ENCODE results near the gene LIPG.

Gene LIPG

DNA sequence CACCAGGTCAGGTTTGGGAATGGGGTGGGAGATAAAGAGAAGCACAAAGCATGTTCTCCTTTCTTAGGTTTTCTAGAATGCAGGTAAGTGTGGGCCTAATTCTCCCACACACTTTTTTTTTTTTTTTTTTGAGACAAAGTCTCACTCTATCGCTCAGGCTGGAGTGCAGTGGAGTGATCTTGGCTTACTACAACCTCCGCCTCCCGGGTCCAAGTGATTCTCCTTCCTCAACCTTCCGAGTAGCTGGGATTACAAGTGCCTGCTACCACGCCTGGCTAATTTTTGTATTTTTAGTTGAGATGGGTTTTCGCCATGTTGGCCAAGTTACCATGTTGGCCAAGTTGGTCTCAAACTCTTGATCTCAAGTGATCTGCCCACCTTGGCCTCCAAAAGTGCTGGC lies 26.3 kb downstream of the LIPG start:
- TF ChIP-seq JUND (IDR thresholded peaks at IDR 0.05; ENCODE audit: low read depth), result no peak
- in situ Hi-C loops (cut with HindIII; ENCODE audit: low pct_unique_long_range_greater_than_20kb, low sequenced_read_pairs), result no loop called here
- DNase-seq (ENCODE audit: low read depth in 1 of 2, low spot score in 1 of 2), result no peak

DNA sequence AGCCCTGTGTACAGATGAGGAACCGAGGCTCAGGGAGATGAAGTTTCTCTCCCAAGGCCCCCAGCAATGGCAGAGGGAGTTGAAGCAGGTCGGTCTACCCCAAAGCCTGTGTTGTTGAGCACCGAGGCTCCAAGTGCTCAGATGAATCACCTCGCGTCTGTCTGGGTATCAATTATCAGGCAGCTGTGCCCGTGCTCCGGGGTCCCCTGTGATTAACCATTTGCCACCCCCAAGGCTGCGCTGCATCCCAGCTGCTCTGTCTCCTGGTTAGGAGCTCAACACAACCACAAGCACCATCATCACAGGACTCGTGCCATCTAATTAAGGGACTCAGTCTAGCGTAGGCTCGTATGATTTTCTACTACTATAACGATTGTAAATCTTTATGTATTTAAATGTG lies 27.1 kb downstream of the LIPG start:
- TF ChIP-seq JUND (IDR thresholded peaks at IDR 0.05; ENCODE audit: low read depth), result no peak
- DNase-seq (ENCODE audit: low read depth in 1 of 2, low spot score in 1 of 2), result no peak
- in situ Hi-C loops (cut with HindIII; ENCODE audit: low pct_unique_long_range_greater_than_20kb, low sequenced_read_pairs), result no loop called here

DNA sequence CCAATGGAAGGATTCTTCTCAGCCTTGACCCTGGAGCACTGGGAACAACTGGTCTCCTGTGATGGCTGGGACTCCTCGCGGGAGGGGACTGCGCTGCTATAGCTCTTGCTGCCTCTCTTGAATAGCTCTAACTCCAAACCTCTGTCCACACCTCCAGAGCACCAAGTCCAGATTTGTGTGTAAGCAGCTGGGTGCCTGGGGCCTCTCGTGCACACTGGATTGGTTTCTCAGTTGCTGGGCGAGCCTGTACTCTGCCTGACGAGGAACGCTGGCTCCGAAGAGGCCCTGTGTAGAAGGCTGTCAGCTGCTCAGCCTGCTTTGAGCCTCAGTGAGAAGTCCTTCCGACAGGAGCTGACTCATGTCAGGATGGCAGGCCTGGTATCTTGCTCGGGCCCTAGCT lies 28.8 kb downstream of the LIPG start:
- in situ Hi-C loops (cut with HindIII; ENCODE audit: low pct_unique_long_range_greater_than_20kb, low sequenced_read_pairs), result no loop called here
- TF ChIP-seq JUND (IDR thresholded peaks at IDR 0.05; ENCODE audit: low read depth), result no peak
- DNase-seq (ENCODE audit: low read depth in 1 of 2, low spot score in 1 of 2), result no peak

DNA sequence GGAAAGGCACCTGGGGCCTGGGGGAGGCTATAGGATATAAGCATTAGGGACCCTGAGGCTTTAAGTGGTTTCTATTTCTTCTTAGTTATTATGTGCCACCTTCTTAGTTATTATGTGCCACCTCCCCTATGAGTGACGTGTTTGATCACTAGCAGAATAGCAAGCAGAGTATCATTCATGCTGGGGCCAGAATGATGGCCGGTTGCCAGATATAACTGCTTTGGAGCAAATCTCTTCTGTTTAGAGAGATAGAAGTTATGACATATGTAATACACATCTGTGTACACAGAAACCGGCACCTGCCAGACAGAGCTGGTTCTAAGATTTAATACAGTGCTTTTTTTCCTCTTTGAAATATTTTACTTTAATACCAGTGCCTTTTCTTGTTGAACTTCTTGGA lies 29.4 kb downstream of the LIPG start:
- in situ Hi-C loops (cut with HindIII; ENCODE audit: low pct_unique_long_range_greater_than_20kb, low sequenced_read_pairs), result no loop called here
- no peak for TF ChIP-seq JUND (IDR thresholded peaks at IDR 0.05; ENCODE audit: low read depth)
- no peak for DNase-seq (ENCODE audit: low read depth in 1 of 2, low spot score in 1 of 2)

DNA sequence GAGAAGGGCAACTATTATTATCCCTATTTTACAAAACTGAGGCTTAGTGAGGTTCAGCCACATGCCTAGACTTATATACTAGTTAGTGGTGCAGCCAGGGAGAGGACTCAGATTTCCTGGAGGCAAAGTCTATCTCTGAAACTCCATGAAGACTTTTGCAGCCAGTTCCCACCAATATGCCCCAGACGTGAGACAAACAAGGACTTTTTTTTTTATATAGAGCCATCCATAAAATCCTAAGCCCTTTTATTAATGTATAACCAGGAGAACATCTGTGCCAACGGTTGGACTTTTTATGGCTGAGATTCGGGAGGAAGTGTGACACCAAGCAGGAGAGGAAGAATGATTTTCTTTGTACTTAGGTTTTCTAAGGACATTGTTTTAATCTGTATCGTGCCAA lies 29.9 kb downstream of the LIPG start:
- DNase-seq (ENCODE audit: low read depth in 1 of 2, low spot score in 1 of 2), result no peak
- TF ChIP-seq JUND (IDR thresholded peaks at IDR 0.05; ENCODE audit: low read depth), result no peak
- in situ Hi-C loops (cut with HindIII; ENCODE audit: low pct_unique_long_range_greater_than_20kb, low sequenced_read_pairs), result no loop called here

DNA sequence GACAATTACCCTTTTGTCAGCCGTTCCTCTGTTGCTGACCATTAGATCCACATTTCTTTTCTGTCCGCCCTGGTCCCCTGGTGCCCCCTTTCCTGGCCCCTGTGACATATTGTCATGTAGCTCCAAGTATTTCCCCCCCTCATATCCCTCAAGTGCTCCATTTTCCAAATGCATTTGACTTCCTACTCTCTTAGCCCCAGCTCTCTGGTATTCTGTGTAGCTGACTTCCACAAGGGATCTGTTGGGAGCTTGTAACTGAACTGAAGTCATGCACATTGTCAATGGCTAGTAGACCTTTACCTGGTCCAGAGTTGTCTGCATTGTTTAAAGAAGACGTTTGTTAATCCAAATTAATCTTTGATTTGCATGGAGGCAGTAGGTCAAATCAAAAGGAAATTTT lies 34.8 kb downstream of the LIPG start:
- no peak for TF ChIP-seq JUND (IDR thresholded peaks at IDR 0.05; ENCODE audit: low read depth)
- in situ Hi-C loops (cut with HindIII; ENCODE audit: low pct_unique_long_range_greater_than_20kb, low sequenced_read_pairs), result no loop called here
- DNase-seq (ENCODE audit: low read depth in 1 of 2, low spot score in 1 of 2), result no peak

DNA sequence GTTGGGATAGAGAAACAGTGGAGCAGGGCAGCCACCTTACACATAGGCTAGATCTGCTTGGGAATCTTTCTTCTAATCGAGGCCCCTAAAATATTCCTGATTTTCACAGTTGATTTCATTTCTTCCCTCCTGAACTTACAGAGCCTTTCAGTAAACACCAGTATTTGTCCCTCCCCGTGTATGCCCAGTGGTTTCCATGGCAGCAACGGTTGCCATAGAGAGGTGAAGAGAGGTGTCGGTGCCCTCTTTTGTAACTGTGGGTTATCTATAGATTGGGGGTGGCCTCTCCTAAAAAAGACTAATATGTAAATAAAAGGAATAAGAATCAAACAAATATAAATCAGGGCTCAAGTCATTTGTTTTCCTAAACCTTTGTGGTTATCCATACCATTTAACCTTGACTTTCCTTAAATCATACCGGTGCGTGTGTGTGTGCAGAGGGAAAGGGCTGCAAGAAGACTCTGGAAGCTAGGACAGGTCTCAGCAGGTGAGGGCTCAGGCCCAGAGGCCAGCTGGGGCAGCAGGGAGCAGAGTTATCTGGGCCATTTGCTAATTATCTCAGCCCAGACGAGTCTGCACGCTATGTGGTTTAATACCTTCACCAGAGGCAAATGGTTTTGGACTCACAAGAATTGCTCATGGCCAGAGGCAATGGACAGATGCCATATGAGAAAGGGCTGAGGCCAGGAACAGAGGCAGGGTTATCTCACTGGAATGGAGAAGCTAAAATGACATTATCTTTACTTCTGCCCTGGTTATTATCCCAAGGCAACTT lies 35.5 kb downstream of the LIPG start:
- no peak for TF ChIP-seq JUND (IDR thresholded peaks at IDR 0.05; ENCODE audit: low read depth)
- DNase-seq (ENCODE audit: low read depth in 1 of 2, low spot score in 1 of 2), result no peak
- in situ Hi-C loops (cut with HindIII; ENCODE audit: low pct_unique_long_range_greater_than_20kb, low sequenced_read_pairs), result no loop called here

DNA sequence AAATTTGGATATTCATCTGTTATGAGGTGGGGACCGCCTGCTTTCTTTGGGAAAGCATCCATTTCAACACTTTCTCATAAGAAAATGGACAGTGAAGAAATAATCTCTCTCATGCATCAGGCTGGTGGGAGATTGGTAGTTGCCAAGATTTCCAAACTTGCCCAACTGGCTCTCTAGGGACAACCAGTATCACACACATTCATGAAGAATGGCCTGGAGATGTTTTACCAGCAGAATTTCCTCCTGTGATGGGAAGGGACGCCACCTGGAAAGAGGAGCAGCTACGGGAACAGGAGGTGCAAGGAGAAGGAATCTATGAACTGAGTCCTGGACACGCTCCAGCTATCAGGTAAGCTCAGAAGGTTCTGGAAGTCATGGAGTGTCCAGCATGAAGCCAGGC lies 39.4 kb downstream of the LIPG start:
- in situ Hi-C loops (cut with HindIII; ENCODE audit: low pct_unique_long_range_greater_than_20kb, low sequenced_read_pairs), result no loop called here
- DNase-seq (ENCODE audit: low read depth in 1 of 2, low spot score in 1 of 2), result no peak
- no peak for TF ChIP-seq JUND (IDR thresholded peaks at IDR 0.05; ENCODE audit: low read depth)

DNA sequence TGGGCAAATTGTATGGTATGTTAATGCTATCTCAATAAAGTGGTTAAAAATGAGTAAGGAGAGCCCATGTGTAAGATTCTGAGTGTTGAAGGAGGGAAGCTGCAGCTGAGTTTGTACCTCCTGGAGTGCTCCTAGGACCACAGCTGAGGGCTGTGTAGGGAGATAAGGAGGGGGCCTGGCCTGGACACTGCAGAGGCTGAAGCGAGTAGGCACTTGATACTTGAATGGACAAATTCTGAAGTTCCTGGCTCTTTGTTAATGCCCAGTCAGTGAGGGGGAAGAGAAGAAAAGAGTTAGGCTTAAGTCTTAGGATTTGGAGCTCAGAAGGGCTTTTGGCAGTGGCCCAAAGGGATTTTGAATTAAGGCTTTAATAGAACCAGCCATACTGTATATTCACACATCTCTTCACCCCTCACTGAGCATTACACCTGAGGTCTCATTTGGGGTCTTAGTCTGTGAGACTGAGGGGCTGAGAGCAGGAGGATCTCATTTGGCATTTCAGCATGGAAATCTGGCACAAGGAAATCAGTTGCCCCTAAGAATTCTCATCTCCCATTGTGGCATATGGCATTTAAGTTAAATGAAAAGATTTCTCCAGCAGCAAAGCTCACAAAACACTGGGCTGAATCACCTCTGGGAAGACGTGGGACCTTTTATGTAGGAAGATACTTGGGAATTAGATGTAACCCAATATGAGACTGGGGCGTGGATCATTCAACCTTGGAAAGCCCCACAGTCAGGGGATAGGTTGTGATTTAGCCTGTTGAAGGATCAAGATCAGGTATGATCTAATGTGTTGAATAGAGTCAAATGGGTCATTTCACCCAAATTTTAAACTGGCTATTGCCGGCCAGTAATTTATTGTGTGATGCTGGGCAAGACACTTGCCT lies 46.8 kb downstream of the LIPG start:
- DNase-seq (ENCODE audit: low read depth in 1 of 2, low spot score in 1 of 2), result no peak
- no peak for TF ChIP-seq JUND (IDR thresholded peaks at IDR 0.05; ENCODE audit: low read depth)
- in situ Hi-C loops (cut with HindIII; ENCODE audit: low pct_unique_long_range_greater_than_20kb, low sequenced_read_pairs), result no loop called here

DNA sequence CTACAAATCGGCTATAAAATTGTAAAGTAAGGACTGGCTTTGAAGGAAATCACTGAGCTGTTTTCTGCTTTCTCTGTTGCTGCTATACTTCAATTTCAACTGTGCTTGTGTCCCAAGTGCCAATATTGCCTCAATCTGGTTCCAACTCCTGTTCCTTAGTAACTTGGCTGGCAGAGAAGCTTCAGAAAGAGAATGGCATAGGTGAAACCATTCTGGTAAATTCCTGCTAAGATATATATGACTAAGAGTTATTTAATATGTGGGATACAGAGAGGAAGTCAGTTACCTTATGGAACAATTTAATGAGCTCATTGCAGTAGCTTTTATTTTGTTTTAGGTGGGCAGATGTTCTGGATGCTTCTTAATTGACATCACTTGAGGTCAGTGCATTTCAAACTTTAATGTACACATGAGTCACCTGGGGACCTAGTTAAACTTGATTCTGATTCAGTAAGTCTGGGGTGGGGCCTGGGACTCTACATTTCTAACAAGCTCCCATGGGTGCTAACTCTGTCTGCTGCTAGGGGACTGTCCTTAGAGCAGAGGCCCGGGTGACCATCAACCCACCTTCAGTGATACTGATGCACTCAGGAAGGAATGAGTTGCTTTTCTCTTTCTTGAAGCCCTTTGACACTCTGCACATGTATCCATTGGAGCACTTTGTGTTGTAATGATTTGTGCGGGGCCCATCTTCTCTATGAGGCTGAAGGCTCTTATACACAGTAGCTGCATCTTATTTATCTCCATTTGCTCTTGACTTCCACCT lies 47.6 kb downstream of the LIPG start:
- in situ Hi-C loops (cut with HindIII; ENCODE audit: low pct_unique_long_range_greater_than_20kb, low sequenced_read_pairs), result no loop called here
- DNase-seq (ENCODE audit: low read depth in 1 of 2, low spot score in 1 of 2), result no peak

DNA sequence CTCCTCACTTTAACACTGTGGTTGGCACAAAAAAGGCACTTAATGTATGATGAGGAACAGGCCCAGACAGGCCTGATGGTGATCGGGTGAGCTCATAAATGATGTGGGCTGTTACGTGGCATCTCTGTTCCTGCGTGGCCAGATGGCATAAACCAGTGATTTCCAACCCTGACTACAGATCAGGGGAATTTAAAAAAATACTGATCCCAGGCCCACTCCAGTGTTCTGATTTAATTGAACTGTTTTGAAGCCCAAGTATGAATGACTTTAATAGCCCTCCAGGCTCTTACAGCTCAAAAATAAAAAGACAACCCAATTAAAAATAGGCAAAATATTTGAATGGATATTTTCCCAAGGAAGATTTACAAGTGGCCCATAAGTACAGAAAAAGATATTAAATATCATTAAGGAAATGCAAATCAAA lies 48.2 kb downstream of the LIPG start:
- DNase-seq (ENCODE audit: low read depth in 1 of 2, low spot score in 1 of 2), result no peak
- in situ Hi-C loops (cut with HindIII; ENCODE audit: low pct_unique_long_range_greater_than_20kb, low sequenced_read_pairs), result no loop called here
- TF ChIP-seq JUND (IDR thresholded peaks at IDR 0.05; ENCODE audit: low read depth), result no peak

More for the DNA sequence above, 47.6 kb downstream of the LIPG start:
- TF ChIP-seq JUND (IDR thresholded peaks at IDR 0.05; ENCODE audit: low read depth), result no peak

DNA sequence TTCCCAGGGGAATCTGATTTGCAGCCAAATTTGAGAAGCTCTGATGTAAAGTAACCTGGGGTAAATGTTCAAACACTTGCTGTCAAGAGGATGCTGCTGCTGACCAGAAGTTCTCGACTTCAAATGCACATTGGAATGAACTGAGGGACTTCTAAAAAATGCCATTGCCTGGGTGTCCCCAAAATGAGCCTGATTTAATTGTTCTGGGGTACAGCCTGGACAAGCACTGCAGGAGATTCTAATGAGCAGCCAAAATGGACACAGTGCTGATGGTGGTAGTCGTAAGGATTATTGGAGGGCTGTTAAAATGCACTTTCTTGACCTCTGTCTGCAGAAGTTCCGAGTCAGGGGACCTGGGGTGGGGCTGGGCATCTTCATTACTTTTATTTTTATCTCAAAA lies 49.5 kb downstream of the LIPG start:
- in situ Hi-C loops (cut with HindIII; ENCODE audit: low pct_unique_long_range_greater_than_20kb, low sequenced_read_pairs), result no loop called here
- no peak for DNase-seq (ENCODE audit: low read depth in 1 of 2, low spot score in 1 of 2)
- TF ChIP-seq JUND (IDR thresholded peaks at IDR 0.05; ENCODE audit: low read depth), result no peak
